Neural progenitor cell (in vitro differentiated cells): Measurements from ENCODE around the gene RSPH3.

ENCODE experiments used
- EZH2 ChIP-seq: fragments of 200-600 bp; sonication (generic); IDR thresholded peaks from 2 replicates; pipeline ENCODE4 v1.6.1; 2017; ENCODE audit warnings: antibody characterized with exemption, mild to moderate bottlenecking, moderate library complexity
- TF ChIP-seq, protein P1 (sequence below): fragments of 200-600 bp; sonication (generic); IDR thresholded peaks from 2 replicates; pipeline ENCODE4 v1.5.1; 2017; ENCODE audit warnings: antibody characterized with exemption, mild to moderate bottlenecking

DNA sequence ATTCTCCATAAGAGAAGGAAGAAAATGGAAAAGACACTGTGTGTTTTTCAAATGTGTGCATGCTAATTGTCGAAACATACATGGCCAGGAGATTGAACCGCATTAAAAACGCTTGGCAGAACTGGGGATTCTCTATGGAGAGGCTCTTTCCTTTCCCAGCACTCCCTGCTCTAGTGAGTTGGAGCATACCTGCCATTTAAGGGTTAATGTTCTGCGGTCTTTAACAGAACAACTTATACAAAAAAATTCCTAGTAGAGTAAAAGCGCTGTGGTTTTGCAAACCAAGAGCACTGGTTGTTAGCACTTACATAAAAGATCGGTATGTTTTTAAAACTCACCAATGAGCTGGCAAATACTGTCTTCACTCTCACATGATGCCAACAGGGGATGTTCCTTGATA is 43.2 kb upstream of the RSPH3 start:
- TF ChIP-seq, protein P1, sequence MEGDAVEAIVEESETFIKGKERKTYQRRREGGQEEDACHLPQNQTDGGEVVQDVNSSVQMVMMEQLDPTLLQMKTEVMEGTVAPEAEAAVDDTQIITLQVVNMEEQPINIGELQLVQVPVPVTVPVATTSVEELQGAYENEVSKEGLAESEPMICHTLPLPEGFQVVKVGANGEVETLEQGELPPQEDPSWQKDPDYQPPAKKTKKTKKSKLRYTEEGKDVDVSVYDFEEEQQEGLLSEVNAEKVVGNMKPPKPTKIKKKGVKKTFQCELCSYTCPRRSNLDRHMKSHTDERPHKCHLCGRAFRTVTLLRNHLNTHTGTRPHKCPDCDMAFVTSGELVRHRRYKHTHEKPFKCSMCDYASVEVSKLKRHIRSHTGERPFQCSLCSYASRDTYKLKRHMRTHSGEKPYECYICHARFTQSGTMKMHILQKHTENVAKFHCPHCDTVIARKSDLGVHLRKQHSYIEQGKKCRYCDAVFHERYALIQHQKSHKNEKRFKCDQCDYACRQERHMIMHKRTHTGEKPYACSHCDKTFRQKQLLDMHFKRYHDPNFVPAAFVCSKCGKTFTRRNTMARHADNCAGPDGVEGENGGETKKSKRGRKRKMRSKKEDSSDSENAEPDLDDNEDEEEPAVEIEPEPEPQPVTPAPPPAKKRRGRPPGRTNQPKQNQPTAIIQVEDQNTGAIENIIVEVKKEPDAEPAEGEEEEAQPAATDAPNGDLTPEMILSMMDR, result no peak
- TF ChIP-seq EZH2, result no peak
